DOHH2 (cell line): ENCODE results near the gene FARP2.
"Not testable (repeated sequence)": the region's sequence is repeated elsewhere in the genome, so short reads cannot be mapped to it uniquely, and the experiment has no call there.

Experiments used
- H3F3A ChIP-seq: fragments of 200-600 bp; sonication (generic), shearing (Covaris generic); 2 replicates; pipeline ENCODE4 v1.6.0; 2016; ENCODE audit warnings: antibody characterized with exemption, mild to moderate bottlenecking; ENCODE audit not compliant: control insufficient read depth, insufficient read depth
- H3K27ac ChIP-seq: fragments of 200-600 bp; sonication (generic); 2 replicates; pipeline ENCODE4 v1.5.1; 2014; ENCODE audit warnings: low read depth, mild to moderate bottlenecking, low read length, moderate library complexity
- H3K27me3 ChIP-seq: fragments of 200-600 bp; sonication (generic); 2 replicates; pipeline ENCODE4 v1.6.1; 2014; ENCODE audit warnings: mild to moderate bottlenecking, low read length, mixed read lengths; ENCODE audit not compliant: control insufficient read depth
- H3K36me3 ChIP-seq: fragments of 200-600 bp; sonication (generic); 2 replicates; pipeline ENCODE4 v1.6.1; 2014; ENCODE audit warnings: mild to moderate bottlenecking, low read length, moderate library complexity, mixed read lengths; ENCODE audit not compliant: control insufficient read depth
- H3K4me1 ChIP-seq: fragments of 200-600 bp; sonication (generic); 2 replicates; pipeline ENCODE4 v1.6.1; 2014; ENCODE audit warnings: mild to moderate bottlenecking, low read length, mixed read lengths; ENCODE audit not compliant: control insufficient read depth
- H3K4me2 ChIP-seq: fragments of 200-600 bp; sonication (generic); 2 replicates; pipeline ENCODE4 v1.6.0; 2014; ENCODE audit warnings: mild to moderate bottlenecking, low read length, moderate library complexity
- H3K4me3 ChIP-seq: fragments of 200-600 bp; sonication (generic); 2 replicates; pipeline ENCODE4 v1.5.1; 2014; ENCODE audit warnings: mild to moderate bottlenecking, low read length, mixed read lengths
- H3K79me2 ChIP-seq: fragments of 200-600 bp; sonication (generic); 2 replicates; pipeline ENCODE4 v1.6.1; 2014; ENCODE audit warnings: mild to moderate bottlenecking, low read length, mixed read lengths; ENCODE audit not compliant: control insufficient read depth
- H3K9me2 ChIP-seq: fragments of 200-600 bp; sonication (generic); replicated peaks from 2 replicates; pipeline ENCODE4 v1.6.1; 2014; ENCODE audit warnings: mild to moderate bottlenecking, low read length, mixed read lengths; ENCODE audit not compliant: control insufficient read depth
- H3K9me3 ChIP-seq: fragments of 200-600 bp; sonication (generic); 2 replicates; pipeline ENCODE4 v1.6.1; 2014; ENCODE audit warnings: antibody characterized with exemption, low read length, mixed read lengths; ENCODE audit not compliant: control insufficient read depth, insufficient read depth
- H4K20me1 ChIP-seq: fragments of 200-600 bp; sonication (generic); 2 replicates; pipeline ENCODE4 v1.6.0; 2014; ENCODE audit warnings: low read depth, mild to moderate bottlenecking, antibody characterized with exemption, low read length, moderate library complexity; ENCODE audit not compliant: control insufficient read depth, insufficient read depth
- EZH2phosphoT487 ChIP-seq: fragments of 200-600 bp; sonication (generic); IDR thresholded peaks from 2 replicates; pipeline ENCODE4 v1.6.1; 2017; ENCODE audit warnings: borderline replicate concordance, mild to moderate bottlenecking, antibody characterized with exemption, low read length, moderate library complexity, mixed read lengths
- TF ChIP-seq, protein P1 (sequence below): fragments of 200-600 bp; sonication (generic); IDR thresholded peaks from one replicate; pipeline ENCODE4 v1.5.1; 2014; ENCODE audit warnings: antibody characterized with exemption, mild to moderate bottlenecking, low read depth, low read length; ENCODE audit not compliant: poor library complexity, severe bottlenecking

Gene FARP2

DNA sequence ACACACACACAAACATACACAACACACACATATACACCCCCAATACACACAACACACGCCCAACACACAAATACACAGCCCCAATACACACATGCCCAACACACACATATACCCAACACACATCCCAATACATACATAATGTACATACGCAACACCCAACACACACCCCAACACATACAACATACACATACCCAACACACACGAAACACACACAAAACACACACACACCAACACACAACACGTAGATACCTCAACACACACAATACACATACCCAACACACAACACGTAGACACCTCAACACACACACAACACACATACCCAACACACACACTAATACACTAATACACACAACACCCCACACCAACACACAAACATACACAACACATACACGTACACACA lies 161.2 kb downstream of the FARP2 start:
- Histone ChIP-seq H3K4me2 (no peak overlapping the region), H3K27ac (no peak overlapping the region), H3K79me2 (no peaks in the 10 kb centered on the region), H4K20me1 (no peaks in the 10 kb centered on the region), H3K9me3 (peaks cover 8% of the 10 kb centered on the region; the same call in 1 of the 2 replicates), H3K27me3 (peaks cover 4% of the 10 kb centered on the region; the same call in 1 of the 2 replicates), H3F3A (peaks cover 8% of the 10 kb centered on the region; the same call in 1 of the 2 replicates), H3K36me3 (no peaks in the 10 kb centered on the region), H3K4me3 (no peak overlapping the region), H3K4me1 (no peaks in the 10 kb centered on the region), H3K9me2 (no peaks in the 10 kb centered on the region)
- TF ChIP-seq, protein P1, sequence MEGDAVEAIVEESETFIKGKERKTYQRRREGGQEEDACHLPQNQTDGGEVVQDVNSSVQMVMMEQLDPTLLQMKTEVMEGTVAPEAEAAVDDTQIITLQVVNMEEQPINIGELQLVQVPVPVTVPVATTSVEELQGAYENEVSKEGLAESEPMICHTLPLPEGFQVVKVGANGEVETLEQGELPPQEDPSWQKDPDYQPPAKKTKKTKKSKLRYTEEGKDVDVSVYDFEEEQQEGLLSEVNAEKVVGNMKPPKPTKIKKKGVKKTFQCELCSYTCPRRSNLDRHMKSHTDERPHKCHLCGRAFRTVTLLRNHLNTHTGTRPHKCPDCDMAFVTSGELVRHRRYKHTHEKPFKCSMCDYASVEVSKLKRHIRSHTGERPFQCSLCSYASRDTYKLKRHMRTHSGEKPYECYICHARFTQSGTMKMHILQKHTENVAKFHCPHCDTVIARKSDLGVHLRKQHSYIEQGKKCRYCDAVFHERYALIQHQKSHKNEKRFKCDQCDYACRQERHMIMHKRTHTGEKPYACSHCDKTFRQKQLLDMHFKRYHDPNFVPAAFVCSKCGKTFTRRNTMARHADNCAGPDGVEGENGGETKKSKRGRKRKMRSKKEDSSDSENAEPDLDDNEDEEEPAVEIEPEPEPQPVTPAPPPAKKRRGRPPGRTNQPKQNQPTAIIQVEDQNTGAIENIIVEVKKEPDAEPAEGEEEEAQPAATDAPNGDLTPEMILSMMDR: no peak
- no peak for TF ChIP-seq EZH2phosphoT487

DNA sequence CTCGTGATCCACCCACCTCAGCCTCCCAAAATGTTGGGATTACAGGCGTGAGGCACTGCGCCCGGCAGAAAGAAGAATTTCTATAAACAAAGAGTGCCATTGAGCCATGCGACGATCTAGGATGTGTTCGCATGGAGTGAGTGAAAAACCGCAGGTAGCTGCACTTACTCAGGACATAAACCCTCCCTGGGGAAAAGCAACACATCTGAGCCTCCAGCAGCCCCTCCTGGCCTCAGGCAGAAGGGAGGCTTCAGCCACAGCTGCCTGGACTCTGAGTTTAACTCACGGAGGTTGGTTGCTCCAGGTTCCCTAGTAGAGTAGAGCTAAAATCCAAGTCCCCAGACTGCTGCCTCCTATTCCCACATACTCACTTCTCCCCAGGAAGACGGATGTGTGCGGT lies 163.6 kb downstream of the FARP2 start:
- Histone ChIP-seq H3K79me2 (no peaks in the 10 kb centered on the region), H3F3A (peaks cover 8% of the 10 kb centered on the region; the same call in 1 of the 2 replicates), H3K4me1 (no peaks in the 10 kb centered on the region), H3K9me2 (no peaks in the 10 kb centered on the region), H3K36me3 (no peaks in the 10 kb centered on the region), H4K20me1 (no peaks in the 10 kb centered on the region), H3K9me3 (peaks cover 8% of the 10 kb centered on the region; the same call in 1 of the 2 replicates), H3K4me3 (no peak overlapping the region), H3K4me2 (no peak overlapping the region), H3K27ac (no peak overlapping the region), H3K27me3 (peaks cover 4% of the 10 kb centered on the region; the same call in 1 of the 2 replicates)
- TF ChIP-seq, protein P1: no peak
- TF ChIP-seq EZH2phosphoT487: no peak

GRCh38 chr2:241522477-241522876 lies 166.4 kb downstream of the FARP2 start:
- no peak overlapping the region for H3K27ac ChIP-seq
- H3K9me2 ChIP-seq: no peaks in the 10 kb centered on the region
- H4K20me1 ChIP-seq: no peaks in the 10 kb centered on the region
- no peak overlapping the region for H3K4me3 ChIP-seq
- no peaks in the 10 kb centered on the region for H3F3A ChIP-seq
- no peaks in the 10 kb centered on the region for H3K4me1 ChIP-seq
- H3K27me3 ChIP-seq: peaks cover 4% of the 10 kb centered on the region; the same call in 1 of the 2 replicates
- TF ChIP-seq, protein P1: no peak
- TF ChIP-seq EZH2phosphoT487: no peak
- no peak overlapping the region for H3K4me2 ChIP-seq
- no peaks in the 10 kb centered on the region for H3K79me2 ChIP-seq
- H3K36me3 ChIP-seq: no peaks in the 10 kb centered on the region
- H3K9me3 ChIP-seq: no peaks in the 10 kb centered on the region

- H4K20me1 ChIP-seq, H3K4me1 ChIP-seq, H3K79me2 ChIP-seq, H3K9me2 ChIP-seq, H3K4me2 ChIP-seq, H3K4me3 ChIP-seq, H3K9me3 ChIP-seq, H3F3A ChIP-seq, H3K36me3 ChIP-seq, H3K27ac ChIP-seq, H3K27me3 ChIP-seq: not testable (repeated sequence)
These were observed 170.0 kb downstream of the FARP2 start for GRCh38 chr2:241525818-241526780.
